Muscle layer of colon (tissue), 2 donors: ENCODE measurements around the gene TIGD3.

Experiments used
- H3K27ac ChIP-seq: one replicate; pipeline ENCODE4 v1.7.0; 2013; ENCODE audit warnings: low read depth, mild to moderate bottlenecking, low read length, moderate library complexity
- H3K27me3 ChIP-seq, 2 donors: one replicate each; pipeline ENCODE4 v1.7.0; 2013; ENCODE audit warnings: low read length in 2 of 2, mild to moderate bottlenecking in 2 of 2; ENCODE audit not compliant: insufficient read depth in 2 of 2, control insufficient read depth in 1 of 2
- H3K36me3 ChIP-seq: one replicate; pipeline ENCODE4 v1.7.0; 2013; ENCODE audit warnings: mild to moderate bottlenecking, low read length; ENCODE audit not compliant: insufficient read depth
- H3K4me1 ChIP-seq: one replicate; pipeline ENCODE4 v1.7.0; 2013; ENCODE audit warnings: mild to moderate bottlenecking, low read length; ENCODE audit not compliant: insufficient read depth
- H3K4me3 ChIP-seq, 2 donors: one replicate each; pipeline ENCODE4 v1.7.0; 2013; ENCODE audit warnings: low read length in 2 of 2, low read depth in 1 of 2, mild to moderate bottlenecking in 1 of 2, moderate library complexity in 1 of 2
- H3K9ac ChIP-seq: one replicate; pipeline ENCODE4 v1.7.0; 2013; ENCODE audit warnings: low read length
- H3K9me3 ChIP-seq: one replicate; pipeline ENCODE4 v1.7.0; 2013; ENCODE audit warnings: mild to moderate bottlenecking, low read length
- donor health status: abdominal sarcoma.
- donor health status: Adenocarcinoma of cecum.

TIGD3 gene

GRCh38 chr11:65383778-65384177, 29.2 kb downstream of the TIGD3 start:
- Histone ChIP-seq H3K4me1 (peaks cover 58% of the 10 kb centered on the region), H3K36me3 (no peaks in the 10 kb centered on the region), H3K4me3 (no peak overlapping the region), H3K27me3 (no peaks in the 10 kb centered on the region), H3K9ac (no peak overlapping the region), H3K27ac (peak overlapping the region; percentile 50), H3K9me3 (no peaks in the 10 kb centered on the region)

DNA sequence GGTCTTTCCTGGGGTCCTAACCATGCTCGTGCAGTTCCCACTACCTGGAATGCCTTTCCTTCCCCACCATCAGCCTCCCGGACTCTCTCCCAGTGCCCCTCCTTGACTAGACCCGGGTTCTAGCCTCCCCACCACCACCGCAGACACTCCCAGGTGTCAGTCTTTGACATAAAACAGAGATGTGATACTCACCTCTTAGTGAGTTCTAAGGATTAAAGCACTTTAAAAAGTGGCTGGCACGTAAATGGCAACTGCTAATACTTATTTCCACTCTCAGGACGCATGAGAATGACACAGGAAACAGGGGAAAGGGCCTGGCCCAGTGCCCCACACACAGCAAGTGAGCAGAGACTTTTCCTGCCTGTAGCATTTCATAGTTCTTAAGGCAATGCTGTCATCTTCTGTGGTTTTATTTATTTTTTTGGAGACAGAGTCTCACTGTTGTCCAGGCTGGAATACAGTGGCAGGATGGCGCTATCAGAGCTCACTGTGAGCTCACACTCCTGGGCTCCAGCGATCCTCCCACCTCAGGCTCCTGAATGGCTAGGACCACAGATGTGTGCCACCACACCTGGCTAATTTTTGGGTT, 29.8 kb downstream of the TIGD3 start:
- Histone ChIP-seq H3K27me3 (no peaks in the 10 kb centered on the region), H3K36me3 (no peaks in the 10 kb centered on the region), H3K4me1 (peaks cover 61% of the 10 kb centered on the region), H3K9me3 (no peaks in the 10 kb centered on the region), H3K9ac (peak overlapping the region; percentile 33), H3K4me3 (no peak overlapping the region), H3K27ac (peak overlapping the region; percentile 99)

- Histone ChIP-seq H3K36me3 (no peaks in the 10 kb centered on the region), H3K4me1 (peaks cover 61% of the 10 kb centered on the region), H3K27me3 (no peaks in the 10 kb centered on the region), H3K9me3 (no peaks in the 10 kb centered on the region), H3K27ac (peak within 1 kb of the TSS; percentile 99), H3K4me3 (peak within 1 kb of the TSS; percentile 76 to 79), H3K9ac (peak within 1 kb of the TSS; percentile 86)
Observed at GRCh38 chr11:65386307-65387140, 32.0 kb downstream of the TIGD3 start, which contains the start of gene FRMD8. FRMD8 (plus strand) TSS chr11:65386637; CDS start chr11:65387037, 400 bp downstream.

DNA sequence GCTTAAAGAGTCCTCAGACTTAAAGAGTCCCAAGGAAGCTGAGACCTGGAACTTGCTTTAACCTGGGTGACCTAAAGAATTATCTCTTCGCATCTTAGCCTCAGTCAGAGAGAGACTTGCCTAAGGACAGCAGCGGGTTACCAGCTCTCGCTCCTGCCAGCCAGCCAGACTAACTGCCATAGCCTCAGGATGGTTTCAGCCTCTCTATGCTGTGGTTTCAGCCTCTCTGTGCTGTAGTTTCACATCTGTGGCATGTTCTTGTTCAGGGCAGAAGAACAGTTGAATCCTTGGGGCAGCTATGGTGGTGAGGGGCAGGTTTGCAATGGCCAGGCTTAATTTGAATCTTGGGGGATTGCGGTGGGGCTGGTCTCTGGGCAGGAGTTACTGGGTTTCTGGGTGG, 34.2 kb downstream of the TIGD3 start:
- peaks cover 7% of the 10 kb centered on the region for H3K36me3 ChIP-seq
- no peaks in the 10 kb centered on the region for H3K27me3 ChIP-seq
- H3K9ac ChIP-seq: no peak overlapping the region
- H3K4me3 ChIP-seq: no peak overlapping the region
- H3K9me3 ChIP-seq: no peaks in the 10 kb centered on the region
- peaks cover 41% of the 10 kb centered on the region for H3K4me1 ChIP-seq
- no peak overlapping the region for H3K27ac ChIP-seq

GRCh38 chr11:65389294-65389980, 34.9 kb downstream of the TIGD3 start:
- no peak overlapping the region for H3K27ac ChIP-seq
- no peaks in the 10 kb centered on the region for H3K9me3 ChIP-seq
- H3K36me3 ChIP-seq: peaks cover 9% of the 10 kb centered on the region
- H3K4me1 ChIP-seq: peaks cover 34% of the 10 kb centered on the region
- no peaks in the 10 kb centered on the region for H3K27me3 ChIP-seq
- H3K4me3 ChIP-seq: no peak overlapping the region
- H3K9ac ChIP-seq: no peak overlapping the region

GRCh38 chr11:65390099-65390941, 35.8 kb downstream of the TIGD3 start:
- peaks cover 25% of the 10 kb centered on the region for H3K4me1 ChIP-seq
- H3K9me3 ChIP-seq: no peaks in the 10 kb centered on the region
- no peaks in the 10 kb centered on the region for H3K27me3 ChIP-seq
- H3K36me3 ChIP-seq: peaks cover 14% of the 10 kb centered on the region
- H3K4me3 ChIP-seq: no peak overlapping the region
- no peak overlapping the region for H3K27ac ChIP-seq
- H3K9ac ChIP-seq: no peak overlapping the region

DNA sequence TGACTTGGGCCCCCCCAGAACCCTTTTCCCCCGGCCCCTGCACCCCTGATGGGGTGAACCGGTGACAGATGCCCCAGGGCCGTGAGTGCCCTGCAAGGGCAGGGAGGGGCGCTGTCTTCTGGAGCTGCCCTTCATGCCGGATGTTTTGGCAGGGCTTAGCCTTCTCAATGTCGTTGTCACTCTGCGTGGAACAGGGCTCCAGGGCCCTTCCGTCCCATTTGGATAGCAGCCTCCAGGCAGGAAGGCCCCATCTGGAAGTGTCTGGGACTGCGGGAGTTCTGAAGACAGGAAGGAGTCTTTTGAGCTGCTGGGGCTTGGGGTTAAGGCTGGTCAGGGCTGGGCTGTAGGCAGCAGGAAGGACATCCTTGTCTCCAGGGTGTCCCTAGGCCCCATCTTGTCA, 36.4 kb downstream of the TIGD3 start:
- Histone ChIP-seq H3K4me1 (peaks cover 23% of the 10 kb centered on the region), H3K9me3 (no peaks in the 10 kb centered on the region), H3K27ac (no peak overlapping the region), H3K4me3 (no peak overlapping the region), H3K27me3 (no peaks in the 10 kb centered on the region), H3K36me3 (peaks cover 14% of the 10 kb centered on the region), H3K9ac (no peak overlapping the region)

DNA sequence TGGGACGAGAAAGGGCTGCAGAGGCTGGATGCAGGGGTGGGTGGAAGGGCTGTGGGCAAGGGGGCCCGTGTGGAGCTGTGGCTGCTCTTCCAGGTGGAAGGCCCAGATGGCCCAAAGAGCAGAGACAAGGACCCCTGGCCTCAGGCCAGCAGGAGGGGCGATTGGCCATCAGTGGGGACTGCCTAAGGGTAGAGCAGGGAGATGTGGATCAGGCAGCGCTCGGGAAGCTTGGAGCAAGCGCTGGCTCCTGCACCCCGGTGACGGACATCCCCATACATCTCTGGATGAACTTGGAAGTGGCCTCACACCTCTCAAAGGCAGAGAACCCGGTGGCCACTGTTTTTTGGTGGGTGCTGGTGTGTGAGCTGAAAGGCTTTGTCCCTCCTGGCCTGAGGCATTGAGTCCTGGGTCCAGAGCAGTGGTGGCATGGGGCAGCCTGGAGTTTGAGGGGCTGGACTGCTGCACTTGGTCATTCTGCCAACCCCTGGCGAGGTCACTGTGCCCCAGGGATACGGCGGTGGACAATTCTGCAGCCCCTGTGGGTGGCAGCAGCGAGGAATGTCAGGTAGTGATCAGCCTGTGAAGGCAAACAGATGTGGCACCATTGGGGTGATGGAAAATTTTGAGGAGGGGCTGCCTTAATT, 37.8 kb downstream of the TIGD3 start:
- Histone ChIP-seq H3K9me3 (no peaks in the 10 kb centered on the region), H3K9ac (no peak overlapping the region), H3K27ac (no peak overlapping the region), H3K36me3 (peaks cover 18% of the 10 kb centered on the region), H3K4me1 (peaks cover 15% of the 10 kb centered on the region), H3K4me3 (no peak overlapping the region), H3K27me3 (no peaks in the 10 kb centered on the region)

DNA sequence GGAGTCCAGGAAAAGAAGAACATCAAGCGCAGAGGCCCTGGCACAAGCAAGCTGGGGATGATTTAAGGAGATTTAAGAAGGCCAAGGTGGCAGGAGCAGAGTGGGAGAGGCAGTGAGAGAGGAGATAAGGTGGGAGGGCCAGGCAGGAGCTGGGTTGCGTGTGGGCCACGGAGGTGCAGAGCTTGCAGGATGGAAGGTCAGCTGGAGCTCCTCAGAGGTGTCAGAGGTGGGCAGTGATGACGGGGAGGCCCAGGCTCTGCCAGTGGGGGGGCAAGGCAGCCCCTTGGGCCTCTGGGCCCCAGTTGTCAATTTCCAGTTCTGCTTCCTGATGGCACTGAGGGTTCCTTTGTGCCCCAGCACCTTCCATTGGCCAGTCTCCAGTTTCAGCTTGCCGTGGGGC, 38.3 kb downstream of the TIGD3 start:
- Histone ChIP-seq H3K4me1 (peaks cover 11% of the 10 kb centered on the region), H3K9ac (no peak overlapping the region), H3K9me3 (no peaks in the 10 kb centered on the region), H3K36me3 (peaks cover 20% of the 10 kb centered on the region), H3K27ac (no peak overlapping the region), H3K27me3 (no peaks in the 10 kb centered on the region), H3K4me3 (no peak overlapping the region)

GRCh38 chr11:65393513-65394079, 39.0 kb downstream of the TIGD3 start:
- Histone ChIP-seq H3K36me3 (peaks cover 20% of the 10 kb centered on the region), H3K9ac (no peak overlapping the region), H3K27ac (no peak overlapping the region), H3K27me3 (no peaks in the 10 kb centered on the region), H3K4me3 (no peak overlapping the region), H3K9me3 (no peaks in the 10 kb centered on the region), H3K4me1 (peaks cover 4% of the 10 kb centered on the region)
